Osteoblast (primary cell): ENCODE results near the gene CNST. TPM values are rescaled to one million over a fixed set of nuclear protein-coding genes. Genes with fewer than 3 reads are reported as not detected.
A peak's percentile ranks its signal among the peaks of the same experiment; 100 is the strongest.

Source experiments
- DNase-seq: peaks from one replicate; pipeline ENCODE4 v3.0.0; 2011; ENCODE audit warnings: low spot score, mixed read lengths; ENCODE audit not compliant: insufficient read length; ENCODE audit errors: missing footprints
- H2AFZ ChIP-seq: 2 replicates; pipeline ENCODE4 v1.6.0; 2011; ENCODE audit warnings: mild to moderate bottlenecking, low read length
- H3K27ac ChIP-seq: 2 replicates; pipeline ENCODE4 v1.5.1; 2011; ENCODE audit warnings: mild to moderate bottlenecking, low read depth, low read length, moderate library complexity
- H3K27me3 ChIP-seq: 2 replicates; pipeline ENCODE4 v1.6.0; 2012; ENCODE audit warnings: mild to moderate bottlenecking, control low read depth, inconsistent platforms, low read length, moderate library complexity; ENCODE audit not compliant: insufficient read depth
- H3K36me3 ChIP-seq: 2 replicates; pipeline ENCODE4 v1.5.1; 2011; ENCODE audit warnings: mild to moderate bottlenecking, low read length, control low read depth, moderate library complexity; ENCODE audit not compliant: insufficient read depth
- H3K4me1 ChIP-seq: 2 replicates; pipeline ENCODE4 v1.5.1; 2011; ENCODE audit warnings: mild to moderate bottlenecking, low read length, control low read depth, moderate library complexity; ENCODE audit not compliant: insufficient read depth
- H3K4me2 ChIP-seq: 2 replicates; pipeline ENCODE4 v1.6.0; 2011; ENCODE audit warnings: mild to moderate bottlenecking, low read length; ENCODE audit not compliant: insufficient read depth
- H3K4me3 ChIP-seq: fragments of 200-600 bp; sonication (generic); 3 replicates; pipeline ENCODE4 v1.5.1; 2012; ENCODE audit warnings: mild to moderate bottlenecking, low read length, inconsistent platforms; ENCODE audit not compliant: insufficient read depth
- H3K79me2 ChIP-seq: 2 replicates; pipeline ENCODE4 v1.6.0; 2012; ENCODE audit warnings: mild to moderate bottlenecking, low read length, control low read depth, inconsistent platforms; ENCODE audit not compliant: insufficient read depth
- H3K9me3 ChIP-seq: 2 replicates; pipeline ENCODE4 v1.5.1; 2011; ENCODE audit warnings: low read depth, low read length, control low read depth
- H4K20me1 ChIP-seq: 2 replicates; pipeline ENCODE4 v1.6.0; 2012; ENCODE audit warnings: mild to moderate bottlenecking, low read length, control low read depth; ENCODE audit not compliant: insufficient read depth
- total RNA-seq: library from RNA; depleted of rRNA; stranded (reverse); fragments of >200 nt; gene quantifications from 2 replicates; pipeline ENCODE4 v1.2.3, GENCODE V29; 2012
- TF ChIP-seq, protein P1 (sequence below): IDR thresholded peaks from 2 replicates; pipeline ENCODE4 v1.5.1; 2011; ENCODE audit warnings: mild to moderate bottlenecking, low read depth, low read length, moderate library complexity; ENCODE audit errors: extremely low read depth

CNST gene
- total RNA-seq, 1 donor: 25.7 TPM

DNA sequence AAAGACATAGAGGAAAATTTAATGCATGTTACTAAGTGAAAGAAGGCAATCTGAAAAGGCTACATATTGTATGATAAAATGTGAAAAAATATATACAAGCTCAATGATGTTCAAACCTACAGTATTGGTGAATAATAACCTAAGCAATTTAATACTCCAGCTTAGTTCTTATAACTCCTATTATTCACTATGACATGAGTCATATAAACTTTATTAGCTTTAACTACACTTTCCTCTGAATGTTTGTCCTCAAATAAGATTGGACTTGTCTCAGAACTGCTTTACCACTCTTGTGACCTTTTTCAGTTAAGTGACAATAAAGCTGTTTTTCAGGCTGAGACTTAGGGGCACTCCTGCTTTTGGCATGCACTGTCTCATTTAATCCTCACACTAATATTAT, 50.9 kb downstream of the CNST start:
- no peaks in the 10 kb centered on the region for H3K9me3 ChIP-seq

GRCh38 chr1:246617768-246618167, 51.5 kb downstream of the CNST start:
- Histone ChIP-seq H3K4me2 (no peak overlapping the region), H4K20me1 (peaks cover 5% of the 10 kb centered on the region), H3K9me3 (no peaks in the 10 kb centered on the region), H3K27me3 (no peaks in the 10 kb centered on the region), H2AFZ (no peak overlapping the region), H3K4me1 (peaks cover 12% of the 10 kb centered on the region), H3K27ac (no peak overlapping the region), H3K79me2 (peaks cover 66% of the 10 kb centered on the region), H3K4me3 (no peak overlapping the region), H3K36me3 (peaks cover 3% of the 10 kb centered on the region)
- TF ChIP-seq, protein P1, sequence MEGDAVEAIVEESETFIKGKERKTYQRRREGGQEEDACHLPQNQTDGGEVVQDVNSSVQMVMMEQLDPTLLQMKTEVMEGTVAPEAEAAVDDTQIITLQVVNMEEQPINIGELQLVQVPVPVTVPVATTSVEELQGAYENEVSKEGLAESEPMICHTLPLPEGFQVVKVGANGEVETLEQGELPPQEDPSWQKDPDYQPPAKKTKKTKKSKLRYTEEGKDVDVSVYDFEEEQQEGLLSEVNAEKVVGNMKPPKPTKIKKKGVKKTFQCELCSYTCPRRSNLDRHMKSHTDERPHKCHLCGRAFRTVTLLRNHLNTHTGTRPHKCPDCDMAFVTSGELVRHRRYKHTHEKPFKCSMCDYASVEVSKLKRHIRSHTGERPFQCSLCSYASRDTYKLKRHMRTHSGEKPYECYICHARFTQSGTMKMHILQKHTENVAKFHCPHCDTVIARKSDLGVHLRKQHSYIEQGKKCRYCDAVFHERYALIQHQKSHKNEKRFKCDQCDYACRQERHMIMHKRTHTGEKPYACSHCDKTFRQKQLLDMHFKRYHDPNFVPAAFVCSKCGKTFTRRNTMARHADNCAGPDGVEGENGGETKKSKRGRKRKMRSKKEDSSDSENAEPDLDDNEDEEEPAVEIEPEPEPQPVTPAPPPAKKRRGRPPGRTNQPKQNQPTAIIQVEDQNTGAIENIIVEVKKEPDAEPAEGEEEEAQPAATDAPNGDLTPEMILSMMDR: no peak
- DNase-seq: no peak

More for the DNA sequence above, 50.9 kb downstream of the CNST start:
- peaks cover 9% of the 10 kb centered on the region for H3K4me1 ChIP-seq
- no peak overlapping the region for H3K27ac ChIP-seq
- DNase-seq: no peak
- H3K4me2 ChIP-seq: no peak overlapping the region
- no peak overlapping the region for H3K4me3 ChIP-seq
- H3K79me2 ChIP-seq: peaks cover 68% of the 10 kb centered on the region
- no peaks in the 10 kb centered on the region for H3K27me3 ChIP-seq
- H4K20me1 ChIP-seq: peaks cover 5% of the 10 kb centered on the region
- TF ChIP-seq, protein P1: no peak
- H3K36me3 ChIP-seq: peaks cover 3% of the 10 kb centered on the region
- no peak overlapping the region for H2AFZ ChIP-seq

DNA sequence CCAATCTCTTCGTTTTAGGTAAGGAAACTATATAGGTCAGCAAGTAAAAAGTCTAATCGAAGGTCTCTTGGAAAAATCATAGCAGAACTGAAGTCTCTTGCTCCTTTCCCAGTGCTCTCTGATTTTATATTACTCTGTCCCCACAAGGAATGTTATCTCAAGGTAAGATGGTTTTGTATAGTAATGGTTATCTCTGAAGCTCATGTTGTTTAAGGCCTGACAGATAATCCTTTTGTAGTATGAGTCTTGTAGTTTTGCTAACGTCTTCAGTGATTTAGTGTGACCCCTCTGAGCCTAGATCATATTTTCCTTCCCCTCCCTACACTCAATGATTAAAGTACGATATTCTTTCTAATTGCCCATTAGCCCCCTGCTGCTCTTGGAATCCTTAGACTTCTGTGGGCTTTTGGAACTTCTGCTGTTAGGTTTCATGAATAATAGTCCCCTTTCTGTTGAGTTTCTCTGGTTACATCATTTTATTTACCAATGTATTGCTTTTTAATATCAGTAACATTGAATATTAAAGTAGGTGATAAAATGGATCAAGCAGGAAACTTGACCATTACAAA, 52.1 kb downstream of the CNST start:
- Histone ChIP-seq H2AFZ (no peak overlapping the region), H3K4me3 (no peak overlapping the region)

GRCh38 chr1:246622035-246622652, 55.9 kb downstream of the CNST start:
- Histone ChIP-seq H3K27ac (no peak overlapping the region), H3K79me2 (peaks cover 53% of the 10 kb centered on the region), H3K4me2 (peak overlapping the region; percentile 32), H3K4me3 (no peak overlapping the region), H3K27me3 (no peaks in the 10 kb centered on the region), H3K9me3 (no peaks in the 10 kb centered on the region), H2AFZ (no peak overlapping the region), H3K4me1 (peaks cover 11% of the 10 kb centered on the region), H3K36me3 (peaks cover 10% of the 10 kb centered on the region), H4K20me1 (peaks cover 5% of the 10 kb centered on the region)
- TF ChIP-seq, protein P1: no peak
- DNase-seq: no peak

More for the DNA sequence above, 52.1 kb downstream of the CNST start:
- Histone ChIP-seq H3K4me1 (peaks cover 12% of the 10 kb centered on the region), H4K20me1 (peaks cover 5% of the 10 kb centered on the region), H3K36me3 (peaks cover 3% of the 10 kb centered on the region), H3K79me2 (peaks cover 61% of the 10 kb centered on the region), H3K27ac (no peak overlapping the region), H3K9me3 (no peaks in the 10 kb centered on the region), H3K4me2 (no peak overlapping the region), H3K27me3 (no peaks in the 10 kb centered on the region)
- TF ChIP-seq, protein P1: no peak
- DNase-seq: no peak
